Measurements from ENCODE around the gene SIPA1L3.

SIPA1L3 gene

DNA sequence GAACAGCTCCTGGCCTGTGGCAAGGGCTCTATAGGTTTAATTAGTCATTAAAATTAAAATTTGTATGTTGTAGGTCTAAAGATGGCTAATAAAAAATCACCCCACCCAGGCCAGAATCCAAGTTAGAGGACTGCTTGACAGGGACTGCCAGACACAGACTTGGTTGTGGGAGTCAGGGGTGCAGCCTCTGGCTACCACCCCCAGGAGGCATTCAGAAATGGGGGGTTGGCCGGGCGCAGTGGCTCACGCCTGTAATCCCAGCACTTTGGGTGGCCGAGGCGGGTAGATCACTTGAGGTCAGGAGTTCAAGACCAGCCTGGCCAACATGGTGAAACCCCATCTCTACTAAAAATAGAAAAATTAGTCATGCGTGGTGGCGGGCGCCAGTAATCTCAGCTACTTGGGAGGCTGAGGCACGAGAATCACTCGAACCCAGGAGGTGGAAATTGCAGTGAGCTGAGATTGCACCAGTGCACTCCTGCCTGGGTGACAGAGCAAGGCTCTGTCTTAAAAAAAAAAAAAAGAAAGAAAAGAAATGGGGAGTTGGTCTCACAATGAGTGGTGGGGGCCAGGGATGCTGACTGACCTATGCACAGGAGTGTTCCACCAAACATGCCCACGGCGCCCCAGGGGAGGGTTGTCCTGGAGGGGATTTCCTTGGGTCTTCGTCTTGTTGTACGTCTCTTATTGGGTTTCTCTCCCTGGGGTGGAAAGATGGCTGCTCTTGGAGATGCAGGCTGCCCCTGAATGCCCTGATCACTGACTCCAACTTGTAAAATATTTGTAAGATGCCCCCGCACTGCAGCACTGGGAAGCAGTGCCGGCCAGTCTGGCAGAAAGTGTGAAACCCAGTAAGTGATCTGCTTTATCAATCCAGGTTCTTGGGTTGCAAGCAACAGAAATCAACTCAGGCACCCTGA lies 68.8 kb downstream of the SIPA1L3 start:
- no peak for DNase-seq (ENCODE audit: low spot score)

DNA sequence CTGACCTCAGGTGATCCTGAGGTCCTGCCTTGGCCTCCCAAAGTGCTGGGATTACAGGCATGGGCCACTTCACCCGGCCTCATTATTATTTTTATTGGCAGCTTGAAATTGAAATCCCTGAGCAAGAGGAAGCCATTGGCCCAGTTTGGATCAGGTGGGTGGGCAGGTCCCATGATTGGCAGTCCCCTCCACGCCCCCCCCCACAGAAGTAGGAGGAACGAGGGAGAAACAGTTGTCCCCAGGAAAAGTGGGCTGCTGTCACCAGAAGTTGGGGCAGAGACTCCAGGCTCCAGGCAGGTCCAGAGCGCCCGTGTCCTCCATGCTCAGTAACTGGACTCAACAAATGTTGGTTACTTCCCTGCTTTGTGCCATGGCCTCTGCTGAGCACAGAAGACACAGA lies 70.4 kb downstream of the SIPA1L3 start:
- DNase-seq (ENCODE audit: low spot score) = no peak

DNA sequence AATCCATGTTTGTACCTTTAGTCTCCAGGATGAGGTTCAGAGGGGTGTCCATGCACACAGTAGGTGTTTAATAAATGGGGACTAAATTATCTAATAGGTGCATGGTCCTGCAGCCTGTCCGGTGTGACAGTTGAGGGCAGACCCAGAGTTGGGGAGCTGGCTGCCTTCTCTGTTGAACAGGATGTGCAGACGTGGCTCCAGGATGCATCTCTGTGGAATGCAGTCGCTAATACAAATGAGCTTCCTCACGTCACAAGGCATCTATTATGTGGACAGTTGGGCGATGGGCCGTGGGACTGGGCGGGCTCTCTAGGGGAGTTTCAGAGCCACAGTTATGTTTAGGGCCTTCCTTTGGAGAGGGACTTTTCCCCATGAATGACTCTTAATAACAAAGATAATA lies 71.0 kb downstream of the SIPA1L3 start:
- DNase-seq (ENCODE audit: low spot score) = peak; percentile 74

DNA sequence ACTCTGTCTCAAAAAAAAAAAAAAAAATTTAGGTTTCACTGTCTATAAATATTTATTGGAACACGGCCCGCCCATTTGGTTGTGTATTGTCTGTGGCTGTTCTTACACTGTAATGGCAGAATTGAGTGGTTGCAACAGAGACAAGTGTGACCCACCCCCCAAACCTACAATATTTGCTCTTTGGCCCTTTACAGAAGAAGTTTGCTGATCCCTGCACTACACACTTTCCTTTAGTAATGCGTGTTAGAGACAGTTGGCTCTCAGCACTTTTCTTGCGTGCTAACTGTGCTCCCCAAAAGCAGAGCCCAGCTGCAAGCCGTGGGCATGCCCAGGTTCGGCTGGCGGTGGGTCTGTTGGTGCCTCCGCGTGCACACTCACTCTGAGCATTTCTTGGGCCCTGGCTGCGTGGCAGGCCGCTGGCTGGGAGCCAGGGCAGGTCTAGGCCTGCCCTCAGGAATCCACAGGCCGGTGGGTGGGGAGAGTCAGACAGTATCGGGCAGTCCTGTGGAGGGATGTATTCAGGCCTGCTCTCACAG lies 72.6 kb downstream of the SIPA1L3 start:
- DNase-seq (ENCODE audit: low spot score) = peak; percentile 86

DNA sequence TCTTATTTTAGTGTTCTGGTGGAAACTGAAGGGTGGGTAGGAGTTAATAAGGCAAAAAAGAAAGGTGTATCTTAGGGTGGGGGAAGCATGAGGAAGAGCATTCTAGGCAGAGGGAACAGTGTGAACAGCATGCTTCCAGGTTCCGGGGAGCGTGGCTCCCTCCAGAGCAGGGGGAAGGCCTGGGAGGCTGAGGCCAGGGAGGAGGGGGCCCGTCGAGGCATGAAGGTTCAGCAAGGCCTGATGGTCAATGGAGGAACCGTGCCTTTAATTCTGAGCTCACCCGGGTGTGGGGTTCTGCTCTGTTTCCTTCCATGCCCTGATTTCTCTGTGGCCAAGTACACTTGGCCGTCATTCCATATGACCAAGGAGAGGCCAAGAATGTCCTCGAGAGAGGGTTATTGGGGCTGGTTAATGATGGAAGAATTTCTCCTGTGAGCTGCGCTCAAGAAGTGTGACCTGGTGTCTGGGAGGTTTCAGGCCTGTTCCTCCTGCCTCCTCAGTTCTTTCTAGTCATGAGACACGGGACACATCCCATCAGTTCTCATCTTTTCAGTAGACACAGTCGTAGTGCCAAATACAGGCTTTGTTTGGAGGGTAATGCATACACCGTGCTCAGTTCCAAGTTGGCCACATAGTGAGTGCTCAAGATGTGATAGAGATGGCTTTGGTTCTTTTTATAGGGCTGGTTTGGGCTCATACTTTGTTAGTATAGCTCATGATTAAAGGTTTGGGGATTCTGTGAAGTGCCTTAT lies 73.6 kb downstream of the SIPA1L3 start:
- no peak for DNase-seq (ENCODE audit: low spot score)

DNA sequence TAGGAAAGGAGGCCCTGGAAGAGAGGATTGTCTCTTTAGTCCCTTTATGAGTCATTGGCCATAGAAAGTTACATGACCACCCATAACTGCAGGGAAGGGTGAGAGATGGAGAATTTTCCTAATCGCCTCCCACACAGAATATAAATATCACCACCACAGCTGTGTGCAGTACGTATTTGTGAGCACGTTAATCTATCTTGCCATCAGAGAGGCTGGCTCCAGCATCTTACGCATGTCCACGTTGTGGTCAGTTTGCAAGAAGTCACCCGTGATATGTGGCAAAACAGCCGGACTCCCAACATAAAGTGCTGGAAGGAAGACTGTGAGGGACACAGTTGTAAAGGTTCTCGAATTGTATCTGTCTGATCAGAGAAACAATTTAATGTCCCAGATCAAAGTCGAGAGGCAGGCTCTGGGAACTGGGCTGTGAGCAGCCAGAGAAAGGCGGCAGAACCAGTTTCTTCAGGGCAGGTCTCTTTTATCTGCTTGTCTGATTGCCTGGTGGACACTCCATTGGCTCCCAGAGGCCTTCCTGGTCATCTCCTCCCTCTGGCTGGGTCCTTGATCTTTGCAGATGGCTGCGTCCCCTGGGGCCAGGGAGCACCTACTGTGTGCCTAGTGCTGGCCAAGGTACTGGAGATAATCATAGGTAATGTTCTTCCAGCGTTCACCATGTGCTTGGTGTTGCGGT lies 74.9 kb downstream of the SIPA1L3 start:
- peak; percentile 32 for DNase-seq (ENCODE audit: low spot score)

DNA sequence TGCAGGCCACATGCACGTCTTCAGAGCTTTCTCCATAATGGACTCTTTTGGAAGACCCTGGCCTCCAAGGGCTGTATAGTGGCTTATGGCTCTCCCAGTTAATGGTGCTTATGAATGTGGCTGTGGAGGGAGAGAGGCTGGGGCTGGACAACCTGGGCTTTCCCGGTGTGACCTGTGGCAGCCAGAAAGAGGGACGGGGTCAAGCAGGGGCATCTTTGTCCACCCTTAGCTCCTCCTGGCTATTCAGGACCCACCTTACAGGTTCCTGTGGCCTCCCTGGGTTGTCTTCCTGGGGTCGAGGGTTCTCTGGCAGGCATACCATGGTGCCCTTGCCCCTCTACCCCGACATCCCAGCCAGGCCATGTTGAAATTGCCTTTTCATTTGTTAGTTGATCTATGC lies 75.6 kb downstream of the SIPA1L3 start:
- no peak for DNase-seq (ENCODE audit: low spot score)

DNA sequence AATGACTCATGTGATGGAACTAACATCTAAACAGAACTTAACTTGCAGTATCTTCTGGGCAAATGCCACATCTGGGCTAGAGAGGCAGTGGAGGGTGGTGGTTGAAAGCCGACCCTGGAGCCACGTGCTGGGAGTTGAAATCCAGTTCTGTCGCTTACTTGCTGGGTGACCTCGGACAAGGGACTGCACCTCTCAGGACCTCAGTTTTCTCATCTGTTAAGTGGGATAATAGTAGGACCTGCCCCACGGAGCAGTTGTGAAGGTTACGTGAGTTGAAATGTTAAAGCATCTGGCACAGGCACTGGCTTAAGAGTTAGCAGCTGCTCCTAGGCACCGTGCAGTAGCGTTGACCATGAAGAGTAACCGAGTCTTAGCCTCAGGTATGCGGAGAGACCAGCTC lies 76.1 kb downstream of the SIPA1L3 start:
- no peak for DNase-seq (ENCODE audit: low spot score)

DNA sequence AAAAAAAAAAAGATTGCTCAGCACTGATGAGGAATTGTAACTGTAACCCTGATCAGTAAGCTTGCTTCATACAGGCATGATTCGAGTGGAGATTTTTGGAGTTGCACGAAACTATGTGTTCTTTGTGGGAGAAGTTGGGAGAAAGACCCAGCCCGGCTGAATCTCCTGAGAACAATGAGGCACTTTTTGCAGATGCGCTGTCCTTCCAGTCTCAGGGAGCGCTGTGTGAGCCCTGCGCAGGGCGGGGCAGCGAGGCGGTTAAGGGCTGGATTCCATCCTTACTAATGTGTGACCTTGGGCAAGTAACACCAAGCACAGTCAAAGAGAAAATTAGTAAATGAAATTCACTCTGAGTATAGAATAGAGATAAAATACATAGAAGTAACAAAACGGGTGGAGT lies 76.9 kb downstream of the SIPA1L3 start:
- peak; percentile 44 for DNase-seq (ENCODE audit: low spot score)

DNA sequence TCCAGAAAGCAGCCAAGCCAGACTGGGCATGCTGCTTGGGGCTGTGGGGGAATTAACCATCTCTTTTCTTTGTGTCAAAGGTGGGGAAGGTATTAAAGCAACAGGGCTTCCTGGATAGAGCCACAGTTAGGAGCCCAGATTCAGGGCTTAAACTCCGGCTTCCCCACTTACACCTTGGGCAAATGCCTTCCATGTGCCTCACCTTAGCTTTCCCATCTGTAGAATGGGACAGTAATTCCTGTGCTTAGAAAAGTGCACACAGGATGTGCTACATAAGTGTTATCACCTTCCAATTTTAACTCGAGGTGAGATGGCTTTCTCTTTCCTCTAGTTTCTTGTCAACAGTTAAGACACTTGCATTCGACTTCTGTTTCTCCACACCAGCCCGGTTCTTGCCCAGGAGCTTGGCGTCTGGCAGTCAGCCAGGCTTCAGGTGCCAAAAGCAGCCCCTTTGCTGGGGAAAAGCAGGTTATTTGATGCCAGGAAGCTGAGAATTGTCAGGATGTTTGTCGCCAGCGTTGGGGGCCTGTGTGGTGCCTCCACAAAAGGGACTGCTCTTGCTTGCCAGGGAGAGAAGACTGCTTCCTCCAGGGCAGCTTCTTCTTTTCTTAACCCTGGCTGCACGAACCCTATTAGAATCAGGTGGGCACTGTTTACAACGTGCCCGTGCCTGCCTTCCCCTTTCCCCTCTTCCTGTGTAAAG lies 79.2 kb downstream of the SIPA1L3 start:
- no peak for DNase-seq (ENCODE audit: low spot score)

DNA sequence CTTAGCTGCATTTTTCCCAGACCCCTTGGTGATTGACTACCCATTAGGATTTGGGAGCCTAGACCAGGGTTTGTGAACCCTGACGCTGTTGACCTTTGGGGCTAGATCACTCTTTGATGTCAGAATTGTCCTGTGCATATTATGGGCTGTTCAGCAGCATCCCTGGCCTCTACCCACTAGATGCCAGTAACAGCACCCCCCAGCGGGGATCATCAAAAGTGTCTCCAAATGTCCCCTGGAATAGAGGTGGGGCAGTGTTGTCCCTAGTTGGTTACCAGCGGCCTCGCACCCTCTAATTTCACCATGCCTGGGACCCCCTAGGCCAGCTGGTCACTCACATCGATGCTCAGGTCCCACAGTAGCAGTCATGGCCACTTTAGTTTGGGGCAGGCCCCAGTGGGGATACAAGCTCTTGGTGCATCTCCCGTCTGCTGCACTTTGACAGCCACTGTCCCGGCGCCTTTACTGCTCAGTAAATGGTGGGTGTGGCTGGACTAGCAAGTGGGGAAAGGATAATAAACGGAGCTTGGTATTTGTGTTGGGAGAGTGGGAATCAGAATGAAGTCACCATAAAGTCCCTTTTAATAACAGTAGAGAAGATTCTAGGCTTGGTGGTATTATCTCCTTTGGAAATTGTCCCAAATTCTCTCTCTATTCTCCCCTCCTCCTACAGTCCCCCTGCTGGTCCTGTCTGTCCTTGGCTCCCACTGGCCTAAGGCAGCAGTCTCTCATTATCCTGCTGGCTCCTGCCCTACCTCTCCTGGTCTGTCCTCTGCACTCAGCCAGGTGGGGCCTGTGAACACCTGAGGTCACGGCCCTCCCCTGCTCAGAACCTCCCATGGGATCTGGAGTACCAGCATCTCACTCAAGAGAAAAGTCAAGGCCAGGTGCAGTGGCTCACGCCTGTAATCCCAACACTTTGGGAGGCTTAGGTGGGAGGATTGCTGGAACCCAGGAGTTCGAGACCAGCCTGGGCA lies 80.6 kb downstream of the SIPA1L3 start:
- DNase-seq (ENCODE audit: low spot score) = no peak

DNA sequence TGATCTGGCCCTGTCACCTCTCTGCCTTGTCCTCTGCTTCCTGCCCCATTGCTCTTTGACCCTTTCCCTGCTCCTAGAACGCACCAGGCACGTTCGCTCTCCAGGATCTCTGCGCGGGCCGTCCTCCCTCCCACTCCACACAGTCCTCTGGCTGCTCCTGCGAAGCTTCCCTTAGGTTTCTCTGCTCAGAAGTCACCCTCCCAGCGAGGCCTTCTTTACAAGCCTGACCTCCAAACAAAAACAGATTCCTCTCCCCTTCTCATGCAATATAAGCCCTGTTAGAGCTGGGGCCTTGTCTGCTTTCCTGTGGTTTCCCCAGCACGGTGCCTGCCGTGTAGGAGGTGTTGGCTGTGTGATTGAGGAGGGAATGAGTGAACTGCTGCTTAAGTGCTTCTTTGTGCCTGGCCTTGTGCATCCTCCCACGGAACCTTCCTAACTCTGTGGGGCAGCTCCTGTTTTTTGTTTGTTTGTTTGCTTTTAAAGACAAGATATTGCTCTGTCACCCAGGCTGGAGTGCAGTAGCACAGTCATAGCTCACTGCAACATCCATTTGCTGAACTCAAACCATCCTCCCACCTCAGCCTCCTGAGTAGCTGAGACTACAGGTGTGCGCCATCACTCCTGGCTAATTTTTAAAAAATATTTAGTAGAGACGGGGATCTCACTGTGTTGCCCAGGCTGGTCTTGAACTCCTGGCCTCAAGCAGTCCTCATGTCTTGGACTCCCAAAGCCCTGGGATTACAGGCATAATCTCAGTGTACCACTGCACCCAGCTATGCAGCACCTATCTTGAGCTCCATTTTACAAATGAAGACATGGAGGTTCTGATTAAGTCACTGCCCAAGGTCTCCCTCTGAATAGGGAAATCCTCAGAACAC lies 82.0 kb downstream of the SIPA1L3 start:
- no peak for DNase-seq (ENCODE audit: low spot score)

DNA sequence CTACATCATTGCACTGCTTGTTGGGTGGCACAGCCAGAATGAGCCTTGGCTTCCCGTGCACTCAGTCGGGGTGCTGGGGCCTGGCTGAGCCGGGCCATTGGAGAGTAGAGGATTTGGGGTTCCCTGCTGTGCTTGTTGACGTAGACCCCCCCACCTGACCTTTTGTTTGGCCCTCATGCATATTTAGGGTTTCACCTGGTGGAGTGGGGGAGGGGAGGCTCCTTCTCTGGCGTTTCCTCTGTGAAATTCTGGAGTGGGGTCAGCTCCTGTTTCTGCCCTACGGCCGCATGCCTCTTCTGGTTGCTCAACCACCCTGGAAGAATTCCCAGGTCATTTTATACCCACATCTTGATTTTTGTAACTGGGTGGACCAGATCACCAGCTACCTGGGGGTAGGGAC lies 82.8 kb downstream of the SIPA1L3 start:
- DNase-seq (ENCODE audit: low spot score) = no peak

DNA sequence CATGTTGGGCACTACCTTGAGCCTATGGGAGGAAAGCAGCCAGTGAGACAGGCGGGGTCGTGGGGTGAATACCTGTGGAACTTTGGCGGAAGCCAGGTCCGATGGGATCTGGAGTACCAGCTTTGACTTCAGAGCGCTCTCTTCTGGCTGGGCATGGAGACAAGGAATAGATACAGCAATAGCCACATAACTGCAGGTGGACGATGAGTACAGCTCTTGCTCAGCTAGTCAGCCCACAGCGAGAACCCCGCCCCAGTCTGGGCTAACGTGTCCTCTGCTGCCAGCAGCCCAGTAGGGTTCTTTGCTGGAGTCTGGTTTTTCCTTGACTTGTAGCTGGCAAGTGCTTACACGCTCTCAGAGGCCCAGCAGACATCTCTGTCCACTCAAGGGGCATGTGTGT lies 83.4 kb downstream of the SIPA1L3 start:
- peak; percentile 63 for DNase-seq (ENCODE audit: low spot score)

DNA sequence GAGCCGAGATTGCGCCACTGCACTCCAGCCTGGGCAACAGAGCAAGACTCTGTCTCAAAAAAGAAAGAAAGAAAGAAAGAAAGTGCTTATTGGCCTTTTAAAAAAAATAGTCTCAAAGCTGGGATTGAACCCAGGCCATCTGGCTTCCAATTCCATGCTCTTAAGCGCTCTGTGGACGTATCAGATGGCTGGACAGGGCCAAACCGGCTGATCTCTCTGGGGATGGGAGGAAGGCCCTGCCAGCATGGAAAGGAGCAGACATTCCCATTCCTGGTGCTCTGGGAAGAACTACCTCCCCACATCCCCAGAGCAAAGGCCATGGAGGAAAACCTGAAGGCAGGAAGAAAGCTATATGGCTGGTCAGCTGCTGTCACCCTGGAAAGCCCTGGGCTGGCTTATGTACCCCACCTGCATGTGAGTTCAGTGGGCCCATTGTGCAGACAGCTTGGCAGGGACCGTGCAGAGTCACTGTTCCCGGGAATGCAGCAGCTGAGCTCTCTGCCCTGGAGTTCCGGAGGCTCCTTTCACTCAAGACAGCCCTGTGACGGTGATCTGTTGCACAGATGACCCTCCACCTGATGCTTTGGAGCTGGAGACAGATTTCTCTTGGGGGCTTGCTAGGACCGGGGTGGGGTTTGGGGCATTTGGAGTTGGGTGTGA lies 84.3 kb downstream of the SIPA1L3 start:
- DNase-seq (ENCODE audit: low spot score) = no peak

DNA sequence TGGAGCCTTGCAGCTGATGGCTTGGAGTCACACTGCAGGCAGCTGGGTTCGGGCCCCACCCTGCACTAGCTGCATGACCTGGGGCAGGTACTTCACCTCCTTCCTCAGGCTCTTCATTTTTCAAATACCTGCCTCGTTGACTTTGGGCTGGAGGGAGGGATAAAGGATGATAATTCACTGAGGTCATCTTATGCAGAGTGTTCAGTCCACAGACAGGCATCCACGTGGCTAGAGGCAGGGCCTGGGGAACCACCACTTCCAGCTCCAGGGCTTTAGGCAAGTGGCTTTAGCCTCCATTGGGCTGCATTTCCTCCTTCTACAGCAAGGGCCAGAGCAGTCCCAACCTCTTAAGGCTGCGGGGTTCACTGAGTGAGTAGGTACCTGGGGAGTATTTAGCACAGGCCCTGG lies 84.8 kb downstream of the SIPA1L3 start:
- peak; percentile 29 for DNase-seq (ENCODE audit: low spot score)

DNA sequence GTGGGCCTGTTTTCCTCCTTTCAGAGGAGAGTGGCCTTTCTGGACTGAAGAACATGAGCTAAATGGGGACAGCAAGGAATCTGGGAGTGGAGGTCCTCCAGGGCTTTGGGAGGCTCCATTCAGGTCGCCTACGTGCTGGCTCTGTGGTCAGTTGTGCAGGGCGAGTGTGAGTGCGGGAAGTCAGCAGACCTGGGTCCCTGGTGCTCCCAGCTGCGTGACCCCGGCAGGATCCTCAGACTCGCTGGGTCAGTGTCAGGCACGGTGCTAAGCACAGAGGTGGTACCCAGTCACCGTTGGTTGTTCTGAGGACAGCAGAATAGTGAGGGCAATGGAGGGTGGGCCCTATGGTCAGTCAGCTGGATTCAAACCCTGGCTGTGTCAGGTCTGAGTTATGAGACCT lies 85.8 kb downstream of the SIPA1L3 start:
- no peak for DNase-seq (ENCODE audit: low spot score)

DNA sequence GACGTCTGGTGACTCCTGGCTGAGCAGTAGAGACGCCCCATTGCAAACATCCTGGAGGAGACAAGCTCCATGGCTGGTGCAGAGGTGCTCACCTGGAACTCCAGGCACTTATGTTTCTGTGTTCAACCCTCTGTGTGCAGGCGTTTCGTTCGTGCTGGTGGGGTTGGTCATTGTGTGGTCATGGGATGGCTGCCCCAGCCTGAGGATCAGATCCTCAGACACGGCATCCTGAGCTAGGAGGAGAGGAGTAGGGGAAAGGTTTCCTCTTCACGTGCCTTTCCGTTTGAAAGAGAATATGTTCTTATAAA lies 87.8 kb downstream of the SIPA1L3 start:
- DNase-seq (ENCODE audit: low spot score) = no peak

DNA sequence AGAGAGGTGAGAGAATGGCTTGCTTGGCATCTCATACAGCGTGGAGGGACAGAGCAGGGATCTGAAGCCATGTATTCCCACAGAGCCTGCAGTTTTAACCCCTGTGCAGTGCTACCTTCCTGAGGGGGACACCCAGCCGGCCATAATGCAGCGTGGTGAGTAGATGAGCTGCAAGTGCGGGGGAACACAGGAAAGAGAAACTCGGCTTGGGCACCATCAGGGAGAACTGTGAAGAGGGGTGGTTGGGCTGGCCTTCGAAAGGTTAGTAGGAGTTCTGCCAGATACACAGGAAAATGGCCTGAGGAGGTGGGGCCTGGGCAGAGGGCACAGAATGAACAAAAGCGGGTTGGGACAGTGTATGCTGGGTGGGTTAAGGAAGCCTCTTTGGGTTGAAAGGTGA lies 88.3 kb downstream of the SIPA1L3 start:
- DNase-seq (ENCODE audit: low spot score) = no peak
